ENCODE measurements around the gene PEX11B.

DNA sequence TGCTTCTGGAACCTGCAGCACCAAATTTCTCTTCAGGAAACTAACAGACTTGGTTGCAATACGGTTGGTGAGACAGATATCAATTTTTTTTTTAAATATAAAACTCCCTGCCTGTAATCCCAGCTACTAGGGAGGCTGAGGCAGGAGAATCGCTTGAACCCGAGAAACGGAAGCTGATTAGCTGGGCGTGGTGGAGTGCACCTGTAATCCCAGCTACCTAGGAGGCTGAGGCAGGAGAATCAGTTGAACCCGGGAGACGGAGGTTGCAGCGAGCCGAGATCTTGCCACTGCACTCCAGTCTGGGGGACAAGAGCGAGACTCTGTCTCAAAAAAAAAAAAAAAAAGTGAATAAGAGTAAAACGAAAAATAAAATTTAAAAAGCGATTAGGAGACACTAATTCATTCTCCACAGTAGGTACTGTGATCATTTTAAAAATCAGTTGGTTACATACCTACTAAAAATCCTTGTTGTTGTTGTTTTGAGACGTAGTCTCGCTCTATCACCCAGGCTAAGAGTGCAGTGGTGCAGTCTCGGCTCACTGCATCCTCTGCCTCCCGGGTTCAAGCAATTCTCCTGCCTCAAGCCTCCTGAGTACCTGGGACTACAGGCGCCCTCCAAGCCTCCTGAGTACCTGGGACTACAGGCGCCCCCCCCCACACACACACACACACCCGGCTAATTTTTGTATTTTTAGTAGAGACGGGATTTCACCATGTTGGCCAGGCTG is 9.6 kb upstream of the PEX11B start:
- TF ChIP-seq, protein P1, sequence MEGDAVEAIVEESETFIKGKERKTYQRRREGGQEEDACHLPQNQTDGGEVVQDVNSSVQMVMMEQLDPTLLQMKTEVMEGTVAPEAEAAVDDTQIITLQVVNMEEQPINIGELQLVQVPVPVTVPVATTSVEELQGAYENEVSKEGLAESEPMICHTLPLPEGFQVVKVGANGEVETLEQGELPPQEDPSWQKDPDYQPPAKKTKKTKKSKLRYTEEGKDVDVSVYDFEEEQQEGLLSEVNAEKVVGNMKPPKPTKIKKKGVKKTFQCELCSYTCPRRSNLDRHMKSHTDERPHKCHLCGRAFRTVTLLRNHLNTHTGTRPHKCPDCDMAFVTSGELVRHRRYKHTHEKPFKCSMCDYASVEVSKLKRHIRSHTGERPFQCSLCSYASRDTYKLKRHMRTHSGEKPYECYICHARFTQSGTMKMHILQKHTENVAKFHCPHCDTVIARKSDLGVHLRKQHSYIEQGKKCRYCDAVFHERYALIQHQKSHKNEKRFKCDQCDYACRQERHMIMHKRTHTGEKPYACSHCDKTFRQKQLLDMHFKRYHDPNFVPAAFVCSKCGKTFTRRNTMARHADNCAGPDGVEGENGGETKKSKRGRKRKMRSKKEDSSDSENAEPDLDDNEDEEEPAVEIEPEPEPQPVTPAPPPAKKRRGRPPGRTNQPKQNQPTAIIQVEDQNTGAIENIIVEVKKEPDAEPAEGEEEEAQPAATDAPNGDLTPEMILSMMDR (IDR thresholded peaks at IDR 0.05): no peak
- no peak for TF ChIP-seq POLR2AphosphoS5 (IDR thresholded peaks at IDR 0.05; ENCODE audit: low read depth, low read length)
